K562 (cell line): ENCODE measurements around the gene AKT3. TPM values are rescaled to one million over a fixed set of nuclear protein-coding genes. Genes with fewer than 3 reads are reported as not detected.

Experiments
- BCL6 ChIP-seq: fragments of 250-450 bp; sonication (Bioruptor Pico); IDR thresholded peaks from 2 replicates; pipeline ENCODE4 v1.4.0; 2020
- CXXC5 ChIP-seq: fragments of 250-450 bp; sonication (Bioruptor Pico); IDR thresholded peaks from 2 replicates; pipeline ENCODE4 v1.8.0; 2022; ENCODE audit warnings: inconsistent platforms, mild to moderate bottlenecking, moderate library complexity
- FOSL1 ChIP-seq: fragments of 200-800 bp; sonication (Bioruptor generic); conservative IDR thresholded peaks from 2 replicates; pipeline ENCODE4 v1.6.1; 2016; ENCODE audit warnings: missing genetic modification characterization, missing compliant biosample characterization
- ILF3 ChIP-seq: fragments of 450-650 bp; IDR thresholded peaks from 2 replicates; pipeline ENCODE4 v1.6.1; 2018; ENCODE audit warnings: antibody characterized with exemption, mild to moderate bottlenecking, moderate library complexity, borderline replicate concordance
- LARP7 ChIP-seq: fragments of 450-650 bp; IDR thresholded peaks from 2 replicates; pipeline ENCODE4 v1.6.1; 2016
- SAP30 ChIP-seq: fragments of 200-600 bp; sonication (generic); IDR thresholded peaks from 2 replicates; pipeline ENCODE4 v1.6.1; 2012; ENCODE audit warnings: borderline replicate concordance, low read depth, mild to moderate bottlenecking, moderate library complexity, low read length, control low read depth, inconsistent platforms; ENCODE audit not compliant: insufficient read depth, poor library complexity, severe bottlenecking
- SMAD2 ChIP-seq: fragments of 150-350 bp; IDR thresholded peaks from 2 replicates; pipeline ENCODE4 v1.6.1; 2014; ENCODE audit warnings: low read depth, mild to moderate bottlenecking, low read length
- XRCC3 ChIP-seq: fragments of 450-650 bp; IDR thresholded peaks from 2 replicates; pipeline ENCODE4 v1.6.1; 2017; ENCODE audit warnings: mild to moderate bottlenecking, moderate library complexity
- ZNF143 ChIP-seq: sonication (generic); formaldehyde crosslinking; IDR thresholded peaks from 2 replicates; pipeline ENCODE4 v1.9.0; 2022; ENCODE audit warnings: mild to moderate bottlenecking, missing genetic modification reagents
- ZNF75A ChIP-seq: fragments of 450-650 bp; formaldehyde crosslinking; IDR thresholded peaks from 2 replicates; pipeline ENCODE4 v1.4.0; 2020; ENCODE audit warnings: mild to moderate bottlenecking
- polyA plus RNA-seq, 8 experiments: library from polyadenylated mRNA; depleted of rRNA in 4 of 8; stranded (reverse) in 5 of 8; unstranded in 3 of 8; fragments of >200 nt; fragmentation: Nextera tagmentation in 2 of 8; fragmentation: Illumina TruSeq in 1 of 8; extraction: Ambion mirVana in 2 of 8; extraction: Trizol in 1 of 8; gene quantifications; 2 replicates each; pipeline versions ENCODE4 v1.2.1 to v1.2.3, GENCODE V29; 2011 to 2014; ENCODE audit warnings: inconsistent platforms in 1 of 8, missing spikeins in 1 of 8
- total RNA-seq, 7 experiments: library from RNA; depleted of rRNA in 6 of 7; stranded (reverse); fragments of >200 nt in 6 of 7; fragmentation: Illumina TruSeq in 2 of 7; extraction: Trizol in 2 of 7; gene quantifications; 2 replicates each; pipeline versions ENCODE4 v1.2.1 to v1.2.3, GENCODE V29; 2011 to 2021; ENCODE audit warnings: low replicate concordance in 1 of 7
- TF ChIP-seq, protein P1 (sequence below), 2 experiments: fragments of 450-650 bp; IDR thresholded peaks; 2 replicates each; pipeline ENCODE4 v1.6.1; 2016; ENCODE audit warnings: mild to moderate bottlenecking in 2 of 2, borderline replicate concordance in 1 of 2, low read depth in 1 of 2, moderate library complexity in 1 of 2
- TF ChIP-seq, protein P2 (sequence below): sonication (generic); formaldehyde crosslinking; IDR thresholded peaks from 2 replicates; pipeline ENCODE4 v1.8.0; 2023; ENCODE audit warnings: missing genetic modification reagents, mild to moderate bottlenecking, borderline replicate concordance
- TF ChIP-seq, protein P3 (sequence below): sonication (generic); IDR thresholded peaks from 2 replicates; pipeline ENCODE4 v1.6.1; 2016

The AKT3 gene
- total and polyA plus RNA-seq, 9 of the 15 experiments (the other 6 are each of a cell fraction or from before 2014, with no cell fraction given): 0.04 to 0.54 (median 0.18) TPM; not detected in 1

DNA sequence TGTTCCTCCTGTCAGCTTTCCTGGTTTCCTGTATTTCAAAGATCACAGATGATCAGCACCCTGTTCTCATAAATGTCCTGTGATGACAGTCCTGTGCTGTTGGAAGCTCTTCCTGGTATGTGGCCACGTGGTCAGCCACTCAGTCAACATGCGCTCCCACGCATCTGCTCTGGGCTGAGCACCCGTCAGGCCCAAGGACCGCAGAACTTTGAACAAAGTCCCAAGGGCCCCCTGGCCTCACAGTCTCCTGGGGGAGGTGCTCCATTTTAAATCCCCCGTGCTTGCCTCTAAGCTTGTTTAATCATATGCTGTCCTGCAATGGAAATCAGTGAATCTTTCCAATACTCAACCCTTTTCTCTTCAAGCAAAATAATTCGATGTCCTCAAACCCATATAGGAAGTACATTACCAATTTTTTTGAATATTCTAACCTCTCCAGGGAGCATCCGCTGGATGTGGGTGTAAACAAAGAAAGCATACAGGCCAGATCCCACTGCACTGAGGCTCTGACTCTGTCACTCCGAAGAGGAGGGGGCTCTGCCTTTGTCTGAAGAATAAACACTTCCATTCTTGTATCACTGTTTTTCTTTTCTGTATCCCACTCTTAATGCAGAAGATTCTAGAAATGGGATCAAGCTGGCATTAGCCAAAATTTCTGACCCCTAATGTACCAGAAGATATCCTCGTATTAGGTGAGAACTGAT, 343.9 kb downstream of the AKT3 start (continued):
- TF ChIP-seq, protein P1, sequence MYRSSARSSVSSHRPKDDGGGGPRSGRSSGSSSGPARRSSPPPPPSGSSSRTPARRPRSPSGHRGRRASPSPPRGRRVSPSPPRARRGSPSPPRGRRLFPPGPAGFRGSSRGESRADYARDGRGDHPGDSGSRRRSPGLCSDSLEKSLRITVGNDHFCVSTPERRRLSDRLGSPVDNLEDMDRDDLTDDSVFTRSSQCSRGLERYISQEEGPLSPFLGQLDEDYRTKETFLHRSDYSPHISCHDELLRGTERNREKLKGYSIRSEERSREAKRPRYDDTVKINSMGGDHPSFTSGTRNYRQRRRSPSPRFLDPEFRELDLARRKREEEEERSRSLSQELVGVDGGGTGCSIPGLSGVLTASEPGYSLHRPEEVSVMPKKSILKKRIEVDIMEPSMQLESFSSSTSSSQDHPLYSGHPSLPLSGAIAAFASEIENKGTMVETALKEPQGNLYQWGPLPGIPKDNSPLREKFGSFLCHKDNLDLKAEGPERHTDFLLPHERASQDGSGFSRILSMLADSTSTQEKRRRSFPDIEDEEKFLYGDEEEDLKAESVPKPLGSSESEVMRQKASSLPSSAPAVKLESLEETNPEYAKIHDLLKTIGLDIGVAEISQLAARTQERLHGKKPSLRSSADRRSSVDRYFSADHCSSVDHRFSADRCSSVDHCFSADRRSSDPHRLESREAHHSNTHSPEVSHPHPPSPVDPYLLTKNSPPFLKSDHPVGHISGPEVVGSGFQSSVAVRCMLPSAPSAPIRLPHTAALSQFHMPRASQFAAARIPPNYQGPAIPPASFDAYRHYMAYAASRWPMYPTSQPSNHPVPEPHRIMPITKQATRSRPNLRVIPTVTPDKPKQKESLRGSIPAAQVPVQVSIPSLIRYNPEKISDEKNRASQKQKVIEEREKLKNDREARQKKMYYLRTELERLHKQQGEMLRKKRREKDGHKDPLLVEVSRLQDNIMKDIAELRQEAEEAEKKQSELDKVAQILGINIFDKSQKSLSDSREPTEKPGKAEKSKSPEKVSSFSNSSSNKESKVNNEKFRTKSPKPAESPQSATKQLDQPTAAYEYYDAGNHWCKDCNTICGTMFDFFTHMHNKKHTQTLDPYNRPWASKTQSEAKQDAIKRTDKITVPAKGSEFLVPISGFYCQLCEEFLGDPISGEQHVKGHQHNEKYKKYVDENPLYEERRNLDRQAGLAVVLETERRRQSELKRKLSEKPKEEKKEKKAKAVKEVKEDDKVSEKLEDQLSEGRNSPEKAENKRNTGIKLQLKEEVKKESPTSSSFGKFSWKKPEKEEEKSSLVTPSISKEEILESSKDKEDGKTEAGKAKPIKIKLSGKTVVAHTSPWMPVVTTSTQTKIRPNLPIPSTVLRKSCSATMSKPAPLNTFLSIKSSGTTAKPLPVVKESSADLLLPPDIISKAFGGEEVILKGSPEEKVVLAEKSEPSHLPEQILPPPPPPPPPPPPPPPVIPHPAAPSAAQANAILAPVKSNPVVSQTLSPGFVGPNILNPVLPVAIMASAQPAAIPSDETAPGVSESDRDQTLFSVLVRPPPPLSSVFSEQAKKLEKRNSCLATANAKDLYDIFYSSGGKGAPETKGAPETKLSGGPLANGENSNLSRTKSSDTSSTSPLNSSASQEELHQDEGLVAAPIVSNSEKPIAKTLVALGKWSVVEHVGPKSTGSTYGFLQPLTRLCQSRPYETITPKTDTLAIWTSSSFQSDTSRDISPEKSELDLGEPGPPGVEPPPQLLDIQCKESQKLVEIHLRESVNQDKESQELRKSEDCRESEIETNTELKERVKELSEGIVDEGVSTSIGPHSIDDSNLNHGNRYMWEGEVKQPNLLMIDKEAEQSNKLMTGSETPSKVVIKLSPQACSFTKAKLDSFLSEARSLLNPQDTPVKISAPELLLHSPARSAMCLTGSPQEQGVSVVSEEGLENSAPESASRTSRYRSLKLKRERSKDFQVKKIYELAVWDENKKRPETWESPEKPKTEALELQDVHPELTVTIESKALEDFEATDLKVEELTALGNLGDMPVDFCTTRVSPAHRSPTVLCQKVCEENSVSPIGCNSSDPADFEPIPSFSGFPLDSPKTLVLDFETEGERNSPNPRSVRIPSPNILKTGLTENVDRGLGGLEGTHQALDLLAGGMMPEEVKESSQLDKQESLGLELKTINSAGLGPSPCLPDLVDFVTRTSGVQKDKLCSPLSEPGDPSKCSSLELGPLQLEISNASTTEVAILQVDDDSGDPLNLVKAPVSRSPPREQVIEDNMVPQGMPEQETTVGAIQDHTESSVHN (IDR thresholded peaks at IDR 0.05; ENCODE audit: borderline replicate concordance in 1 of 2, low read depth in 1 of 2): no peak
- TF ChIP-seq SAP30 (no peak), SMAD2 (no peak), XRCC3 (no peak), FOSL1 (tag) (peak; percentile 40; the same call in 1 of the 2 replicates), ILF3 (no peak), BCL6 (CRISPR knock-in tag) (no peak), LARP7 (no peak), CXXC5 (0 out of 2 replicates have a peak, but pooled peaks have one; percentile 37), ZNF75A (no peak), ZNF143 (CRISPR knock-in tag) (no peak)
- TF ChIP-seq, protein P2, sequence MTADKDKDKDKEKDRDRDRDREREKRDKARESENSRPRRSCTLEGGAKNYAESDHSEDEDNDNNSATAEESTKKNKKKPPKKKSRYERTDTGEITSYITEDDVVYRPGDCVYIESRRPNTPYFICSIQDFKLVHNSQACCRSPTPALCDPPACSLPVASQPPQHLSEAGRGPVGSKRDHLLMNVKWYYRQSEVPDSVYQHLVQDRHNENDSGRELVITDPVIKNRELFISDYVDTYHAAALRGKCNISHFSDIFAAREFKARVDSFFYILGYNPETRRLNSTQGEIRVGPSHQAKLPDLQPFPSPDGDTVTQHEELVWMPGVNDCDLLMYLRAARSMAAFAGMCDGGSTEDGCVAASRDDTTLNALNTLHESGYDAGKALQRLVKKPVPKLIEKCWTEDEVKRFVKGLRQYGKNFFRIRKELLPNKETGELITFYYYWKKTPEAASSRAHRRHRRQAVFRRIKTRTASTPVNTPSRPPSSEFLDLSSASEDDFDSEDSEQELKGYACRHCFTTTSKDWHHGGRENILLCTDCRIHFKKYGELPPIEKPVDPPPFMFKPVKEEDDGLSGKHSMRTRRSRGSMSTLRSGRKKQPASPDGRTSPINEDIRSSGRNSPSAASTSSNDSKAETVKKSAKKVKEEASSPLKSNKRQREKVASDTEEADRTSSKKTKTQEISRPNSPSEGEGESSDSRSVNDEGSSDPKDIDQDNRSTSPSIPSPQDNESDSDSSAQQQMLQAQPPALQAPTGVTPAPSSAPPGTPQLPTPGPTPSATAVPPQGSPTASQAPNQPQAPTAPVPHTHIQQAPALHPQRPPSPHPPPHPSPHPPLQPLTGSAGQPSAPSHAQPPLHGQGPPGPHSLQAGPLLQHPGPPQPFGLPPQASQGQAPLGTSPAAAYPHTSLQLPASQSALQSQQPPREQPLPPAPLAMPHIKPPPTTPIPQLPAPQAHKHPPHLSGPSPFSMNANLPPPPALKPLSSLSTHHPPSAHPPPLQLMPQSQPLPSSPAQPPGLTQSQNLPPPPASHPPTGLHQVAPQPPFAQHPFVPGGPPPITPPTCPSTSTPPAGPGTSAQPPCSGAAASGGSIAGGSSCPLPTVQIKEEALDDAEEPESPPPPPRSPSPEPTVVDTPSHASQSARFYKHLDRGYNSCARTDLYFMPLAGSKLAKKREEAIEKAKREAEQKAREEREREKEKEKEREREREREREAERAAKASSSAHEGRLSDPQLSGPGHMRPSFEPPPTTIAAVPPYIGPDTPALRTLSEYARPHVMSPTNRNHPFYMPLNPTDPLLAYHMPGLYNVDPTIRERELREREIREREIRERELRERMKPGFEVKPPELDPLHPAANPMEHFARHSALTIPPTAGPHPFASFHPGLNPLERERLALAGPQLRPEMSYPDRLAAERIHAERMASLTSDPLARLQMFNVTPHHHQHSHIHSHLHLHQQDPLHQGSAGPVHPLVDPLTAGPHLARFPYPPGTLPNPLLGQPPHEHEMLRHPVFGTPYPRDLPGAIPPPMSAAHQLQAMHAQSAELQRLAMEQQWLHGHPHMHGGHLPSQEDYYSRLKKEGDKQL: no peak
- TF ChIP-seq, protein P3, sequence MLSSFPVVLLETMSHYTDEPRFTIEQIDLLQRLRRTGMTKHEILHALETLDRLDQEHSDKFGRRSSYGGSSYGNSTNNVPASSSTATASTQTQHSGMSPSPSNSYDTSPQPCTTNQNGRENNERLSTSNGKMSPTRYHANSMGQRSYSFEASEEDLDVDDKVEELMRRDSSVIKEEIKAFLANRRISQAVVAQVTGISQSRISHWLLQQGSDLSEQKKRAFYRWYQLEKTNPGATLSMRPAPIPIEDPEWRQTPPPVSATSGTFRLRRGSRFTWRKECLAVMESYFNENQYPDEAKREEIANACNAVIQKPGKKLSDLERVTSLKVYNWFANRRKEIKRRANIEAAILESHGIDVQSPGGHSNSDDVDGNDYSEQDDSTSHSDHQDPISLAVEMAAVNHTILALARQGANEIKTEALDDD: no peak
